ENCODE results near the gene KRT7.

KRT7 gene

DNA sequence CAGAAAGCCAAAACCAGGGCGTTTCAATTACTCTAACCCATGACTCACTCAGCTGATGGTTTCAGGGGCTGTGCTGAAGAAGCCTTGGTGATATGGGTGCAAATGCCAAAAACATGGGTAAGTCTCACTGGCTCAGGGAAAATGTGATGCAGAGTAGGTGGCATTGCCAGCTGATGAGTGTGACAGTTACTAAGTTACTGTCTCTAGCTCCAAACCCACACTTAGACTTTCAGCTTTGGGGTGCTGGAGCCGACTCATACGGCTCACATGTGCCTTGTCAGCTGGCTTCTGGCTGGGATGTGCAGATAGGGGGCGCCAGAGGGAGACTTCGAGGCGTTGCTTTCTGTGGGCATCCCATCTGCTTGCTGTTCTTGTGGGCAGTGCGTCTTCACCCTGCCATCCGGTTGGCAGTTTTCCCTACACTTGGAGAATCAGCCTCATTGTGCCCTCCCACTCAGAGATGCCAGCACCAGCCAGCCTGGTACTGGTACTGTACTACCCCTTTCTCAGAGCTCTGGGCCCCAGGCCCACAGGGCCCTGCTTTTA is 11.1 kb upstream of the KRT7 start:
- peak; percentile 23; the same call in 1 of the 2 replicates for TF ChIP-seq CTCF (conservative IDR thresholded peaks at IDR 0.05)
- H3K27ac ChIP-seq, result peak overlapping the region; percentile 98; the same call in 1 of the 2 replicates

GRCh38 chr12:52222692-52223091 is 10.4 kb upstream of the KRT7 start:
- peak overlapping the region; percentile 1; the same call in 1 of the 2 replicates for H3K27ac ChIP-seq
- TF ChIP-seq CTCF (conservative IDR thresholded peaks at IDR 0.05), result no peak

- H3K27ac ChIP-seq, result no peak overlapping the region; the same call in 1 of the 2 replicates
- TF ChIP-seq CTCF (conservative IDR thresholded peaks at IDR 0.05), result no peak
These were observed 9.5 kb upstream of the KRT7 start for GRCh38 chr12:52223406-52224039.

DNA sequence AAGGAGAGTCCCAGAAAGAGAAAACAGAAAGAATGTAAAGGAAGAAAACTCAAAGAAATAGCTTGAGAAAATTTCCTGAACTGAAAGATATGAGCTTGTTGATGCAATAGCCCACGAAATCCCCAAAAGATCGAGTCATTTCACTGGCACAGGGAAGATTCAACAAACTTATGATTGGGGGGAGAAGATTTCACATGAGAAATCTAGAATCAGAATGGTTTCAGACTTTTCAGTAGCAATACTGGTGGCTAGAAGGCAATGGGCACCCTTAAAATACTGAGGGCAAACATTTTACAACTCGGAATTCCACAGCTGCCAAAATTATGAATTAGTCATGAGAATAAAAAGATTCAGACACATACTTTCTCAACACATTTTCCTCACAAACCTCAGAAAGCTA is 8.9 kb upstream of the KRT7 start:
- TF ChIP-seq CTCF (conservative IDR thresholded peaks at IDR 0.05), result no peak
- no peak overlapping the region for H3K27ac ChIP-seq

GRCh38 chr12:52225752-52226151 is 7.3 kb upstream of the KRT7 start:
- no peak overlapping the region; the same call in 1 of the 2 replicates for H3K27ac ChIP-seq
- no peak for TF ChIP-seq CTCF (conservative IDR thresholded peaks at IDR 0.05)

DNA sequence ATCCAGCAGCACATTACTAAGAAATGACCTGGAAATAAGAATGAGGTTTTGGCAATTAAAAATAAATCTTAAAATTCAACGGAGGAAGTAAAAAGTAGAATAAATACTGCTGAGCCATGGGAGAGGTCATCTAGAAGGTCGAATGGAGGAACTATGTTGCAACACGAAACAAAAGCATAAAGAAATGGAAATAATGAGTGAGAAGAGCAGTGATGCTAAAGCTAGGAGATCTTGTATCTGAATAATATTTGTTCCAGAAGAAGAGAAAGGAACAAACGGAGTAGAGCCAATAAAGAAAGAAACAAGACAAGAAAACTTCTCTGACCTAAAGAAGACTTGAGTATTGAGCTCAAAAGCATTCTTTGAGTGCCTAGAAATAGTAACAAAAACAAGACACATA is 6.6 kb upstream of the KRT7 start:
- TF ChIP-seq CTCF (conservative IDR thresholded peaks at IDR 0.05), result no peak
- H3K27ac ChIP-seq, result no peak overlapping the region; the same call in 1 of the 2 replicates

DNA sequence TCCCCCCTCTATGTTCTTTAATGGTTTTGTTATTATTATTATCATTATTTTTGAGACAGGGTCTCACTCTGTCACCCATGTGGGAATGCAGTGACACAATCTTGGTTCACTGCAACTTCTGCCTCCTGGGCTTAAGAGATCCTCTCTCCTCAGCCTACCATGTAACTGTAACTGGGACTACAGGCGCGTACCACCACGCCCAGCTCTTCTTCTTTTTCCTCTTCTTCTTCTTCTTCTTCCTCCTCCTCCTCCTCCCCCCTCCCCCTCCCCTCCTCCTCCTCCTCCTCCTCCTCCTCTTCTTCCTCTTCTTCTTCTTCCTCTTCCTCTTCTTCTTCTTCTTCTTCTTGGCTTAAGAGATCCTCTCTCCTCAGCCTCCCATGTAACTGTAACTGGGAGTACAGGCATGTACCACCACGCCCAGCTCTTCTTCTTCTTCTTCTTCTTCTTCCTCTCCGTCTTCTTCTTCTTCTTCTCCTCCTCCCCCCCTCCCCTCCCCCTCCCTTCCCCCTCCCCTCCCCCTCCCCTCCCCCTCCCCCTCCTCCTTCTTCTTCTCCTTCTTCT is 5.4 kb upstream of the KRT7 start:
- TF ChIP-seq CTCF (conservative IDR thresholded peaks at IDR 0.05), result no peak
- H3K27ac ChIP-seq, result no peak overlapping the region; the same call in 1 of the 2 replicates

All from VCaP (cell line).